Calu3 (cell line): ENCODE results near the gene RHBDF2. TPM values are rescaled to one million over a fixed set of nuclear protein-coding genes. Genes with fewer than 3 reads are reported as not detected.

ENCODE experiments used
- BruUV-seq: library from RNA; stranded (reverse); fragments of 400-500 nt; replicated peaks from 2 replicates; lab custom pipeline; 2021; lab: Mats Ljungman, UMichigan
- CTCF ChIA-PET: fragments of 300-600 bp; sonication (Branson Sonifier 250); formaldehyde crosslinking; loops from one replicate; lab custom pipeline; 2022; ENCODE audit warnings: antibody characterized with exemption; lab: Charles Lee
- DNase-seq: peaks from one replicate; pipeline ENCODE4 v3.0.0; 2022
- H3K27ac Mint-ChIP-seq: one replicate; pipeline ENCODE4 v1.8.0; 2022; ENCODE audit warnings: mixed read lengths; ENCODE audit not compliant: unreplicated experiment
- H3K27me3 Mint-ChIP-seq: one replicate; pipeline ENCODE4 v1.8.0; 2022; ENCODE audit warnings: mixed read lengths; ENCODE audit not compliant: unreplicated experiment
- H3K36me3 Mint-ChIP-seq: one replicate; pipeline ENCODE4 v1.8.0; 2022; ENCODE audit warnings: mild to moderate bottlenecking, moderate library complexity, mixed read lengths; ENCODE audit not compliant: insufficient read depth, unreplicated experiment
- H3K4me1 Mint-ChIP-seq: one replicate; pipeline ENCODE4 v1.8.0; 2022; ENCODE audit warnings: mild to moderate bottlenecking, low read depth, mixed read lengths; ENCODE audit not compliant: unreplicated experiment
- H3K4me3 Mint-ChIP-seq: one replicate; pipeline ENCODE4 v1.8.0; 2022; ENCODE audit warnings: mild to moderate bottlenecking, low read depth, moderate library complexity, mixed read lengths; ENCODE audit not compliant: unreplicated experiment
- H3K9me3 Mint-ChIP-seq: one replicate; pipeline ENCODE4 v1.8.0; 2022; ENCODE audit warnings: low read depth, mixed read lengths; ENCODE audit not compliant: unreplicated experiment
- CTCF ChIP-seq: fragments of 200-600 bp; IDR thresholded peaks from one replicate; pipeline ENCODE4 v1.8.0; 2022; ENCODE audit warnings: antibody characterized with exemption; ENCODE audit not compliant: unreplicated experiment
- intact Hi-C: fragments of 100-400 bp; cut with micrococcal nuclease; formaldehyde crosslinking; loops from one replicate; pipeline ENCODE4 v1.10.0; 2022; ENCODE audit not compliant: unreplicated experiment
- total RNA-seq: library from RNA; stranded (reverse); gene quantifications from 2 replicates; pipeline ENCODE4 v1.2.3, GENCODE V29; 2022

Gene RHBDF2
- total RNA-seq, 1 experiment from 2014 or later: 47.7 TPM

GRCh38 chr17:76469076-76469990 lies 31.9 kb downstream of the RHBDF2 start:
- no peaks in the 10 kb centered on the region for H3K4me1 Mint-ChIP-seq
- intact Hi-C loops: no loop called here

GRCh38 chr17:76468634-76469010 lies 32.6 kb downstream of the RHBDF2 start:
- Mint-ChIP-seq H3K27ac (no peak overlapping the region), H3K4me1 (no peaks in the 10 kb centered on the region), H3K4me3 (no peak overlapping the region), H3K36me3 (peaks cover 17% of the 10 kb centered on the region), H3K27me3 (no peaks in the 10 kb centered on the region), H3K9me3 (no peaks in the 10 kb centered on the region)
- BruUV-seq: no TSS peak
- DNase-seq: no peak
- TF ChIP-seq CTCF: no peak
- CTCF ChIA-PET: no interaction called here
- intact Hi-C loops: no loop called here

More at GRCh38 chr17:76469076-76469990, 31.9 kb downstream of the RHBDF2 start:
- no peaks in the 10 kb centered on the region for H3K9me3 Mint-ChIP-seq
- H3K4me3 Mint-ChIP-seq: no peak overlapping the region
- TF ChIP-seq CTCF: no peak
- no TSS peak for BruUV-seq
- H3K36me3 Mint-ChIP-seq: peaks cover 19% of the 10 kb centered on the region
- no peaks in the 10 kb centered on the region for H3K27me3 Mint-ChIP-seq
- no peak for DNase-seq
- H3K27ac Mint-ChIP-seq: no peak overlapping the region
- CTCF ChIA-PET: interaction anchor here (0.9 kb wide), 1 partner anchor 28 kb away, joined by 9 read pairs; no protein-coding TSS in a partner anchor

GRCh38 chr17:76467809-76468633 lies 33.2 kb downstream of the RHBDF2 start:
- no TSS peak for BruUV-seq

More at GRCh38 chr17:76467809-76468633, 33.2 kb downstream of the RHBDF2 start:
- Mint-ChIP-seq H3K36me3 (peaks cover 12% of the 10 kb centered on the region), H3K4me1 (no peaks in the 10 kb centered on the region), H3K4me3 (no peak overlapping the region), H3K27me3 (no peaks in the 10 kb centered on the region), H3K27ac (no peak overlapping the region), H3K9me3 (no peaks in the 10 kb centered on the region)
- intact Hi-C loops: no loop called here
- no peak for DNase-seq
- CTCF ChIA-PET: interaction anchor here (0.6 kb wide), 1 partner anchor 121 kb away, joined by 8 read pairs; no protein-coding TSS in a partner anchor
- TF ChIP-seq CTCF: no peak
